Measurements from ENCODE around the gene IL37.

The IL37 gene

DNA sequence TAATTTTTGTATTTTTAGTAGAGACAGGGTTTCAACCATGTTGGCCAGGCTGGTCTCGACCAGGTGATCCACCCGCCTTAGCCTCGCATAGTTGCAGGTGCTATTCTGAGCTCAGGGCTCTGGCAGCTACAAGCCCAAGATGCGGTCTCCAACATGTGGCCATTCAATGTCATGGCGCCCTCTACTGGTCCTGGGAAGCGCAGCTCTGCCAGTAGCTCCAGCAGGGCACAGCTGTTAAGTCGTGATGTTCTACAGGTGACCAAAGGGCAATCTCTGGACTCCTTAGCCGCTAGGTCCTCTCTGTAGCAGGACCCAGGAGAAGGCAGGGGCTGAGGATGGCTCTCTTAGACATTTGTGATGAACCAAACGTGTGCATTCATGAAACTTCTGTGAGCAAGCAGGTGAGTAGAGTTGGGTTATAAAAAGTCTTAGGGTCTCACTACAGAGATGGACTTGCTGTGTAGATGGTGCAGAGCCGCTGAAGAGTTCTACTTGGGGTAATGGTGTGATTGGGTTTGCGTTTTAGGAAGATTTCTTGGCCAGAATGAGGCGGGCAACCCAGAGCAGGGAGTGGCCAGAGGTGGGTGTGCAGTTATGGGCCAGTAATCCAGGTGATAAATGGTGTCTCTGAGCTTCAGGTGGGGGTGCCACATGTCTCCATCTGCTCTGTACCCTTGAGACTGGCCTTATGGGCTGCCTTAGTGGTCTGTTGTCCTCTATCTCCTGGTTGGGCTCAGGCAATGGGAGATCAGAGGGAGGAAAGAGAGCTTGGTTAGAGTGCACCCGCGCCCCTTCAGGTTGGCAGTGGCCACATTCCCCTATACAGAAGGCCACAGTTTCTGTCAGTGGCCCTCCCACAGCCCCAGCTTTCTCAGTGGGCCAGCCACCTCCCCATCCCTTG lies 31.0 kb downstream of the IL37 start:
- in situ Hi-C loops (cut with HindIII; ENCODE audit: low pct_ligation_motif_present, low sequenced_read_pairs): loop anchor here (25.0 kb wide), 1 partner anchor 180 kb away; the partner anchor contains the start of gene CKAP2L
- Histone ChIP-seq H3K27ac (no peak overlapping the region), H3K4me3 (ENCODE audit: low read depth, low read length) (no peak overlapping the region), H3K36me3 (replicated peaks) (no peaks in the 10 kb centered on the region), H3K27me3 (replicated peaks) (no peaks in the 10 kb centered on the region)
- TF ChIP-seq, protein P1, sequence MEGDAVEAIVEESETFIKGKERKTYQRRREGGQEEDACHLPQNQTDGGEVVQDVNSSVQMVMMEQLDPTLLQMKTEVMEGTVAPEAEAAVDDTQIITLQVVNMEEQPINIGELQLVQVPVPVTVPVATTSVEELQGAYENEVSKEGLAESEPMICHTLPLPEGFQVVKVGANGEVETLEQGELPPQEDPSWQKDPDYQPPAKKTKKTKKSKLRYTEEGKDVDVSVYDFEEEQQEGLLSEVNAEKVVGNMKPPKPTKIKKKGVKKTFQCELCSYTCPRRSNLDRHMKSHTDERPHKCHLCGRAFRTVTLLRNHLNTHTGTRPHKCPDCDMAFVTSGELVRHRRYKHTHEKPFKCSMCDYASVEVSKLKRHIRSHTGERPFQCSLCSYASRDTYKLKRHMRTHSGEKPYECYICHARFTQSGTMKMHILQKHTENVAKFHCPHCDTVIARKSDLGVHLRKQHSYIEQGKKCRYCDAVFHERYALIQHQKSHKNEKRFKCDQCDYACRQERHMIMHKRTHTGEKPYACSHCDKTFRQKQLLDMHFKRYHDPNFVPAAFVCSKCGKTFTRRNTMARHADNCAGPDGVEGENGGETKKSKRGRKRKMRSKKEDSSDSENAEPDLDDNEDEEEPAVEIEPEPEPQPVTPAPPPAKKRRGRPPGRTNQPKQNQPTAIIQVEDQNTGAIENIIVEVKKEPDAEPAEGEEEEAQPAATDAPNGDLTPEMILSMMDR (IDR thresholded peaks at IDR 0.05; ENCODE audit: low read depth, low read length, missing control alignments): peak; percentile 97
- DNase-seq: peak; percentile 81

DNA sequence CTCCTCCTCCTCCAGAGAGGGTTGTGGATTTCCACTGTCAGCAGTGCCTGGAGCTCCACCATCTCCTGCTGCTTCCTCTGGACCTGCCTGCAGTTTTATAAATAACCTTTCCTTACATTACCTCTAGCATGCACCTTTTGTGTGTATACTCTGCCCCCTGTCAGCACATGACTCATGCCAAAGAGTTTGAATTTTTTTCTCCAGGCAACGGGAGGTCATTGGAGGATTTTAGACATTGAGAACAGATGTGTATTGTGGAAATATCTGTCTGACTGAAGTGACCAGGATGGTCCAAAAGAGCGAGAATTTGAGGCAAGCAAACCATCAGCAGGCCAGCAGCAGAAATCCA lies 31.7 kb downstream of the IL37 start:
- no peaks in the 10 kb centered on the region for H3K36me3 ChIP-seq (replicated peaks)
- H3K27ac ChIP-seq: no peak overlapping the region
- in situ Hi-C loops (cut with HindIII; ENCODE audit: low pct_ligation_motif_present, low sequenced_read_pairs): loop anchor here (25.0 kb wide), 1 partner anchor 180 kb away; the partner anchor contains the start of gene CKAP2L
- TF ChIP-seq, protein P1 (IDR thresholded peaks at IDR 0.05; ENCODE audit: low read depth, low read length, missing control alignments): no peak
- no peak for DNase-seq
- H3K4me3 ChIP-seq (ENCODE audit: low read depth, low read length): no peak overlapping the region
- no peaks in the 10 kb centered on the region for H3K27me3 ChIP-seq (replicated peaks)

DNA sequence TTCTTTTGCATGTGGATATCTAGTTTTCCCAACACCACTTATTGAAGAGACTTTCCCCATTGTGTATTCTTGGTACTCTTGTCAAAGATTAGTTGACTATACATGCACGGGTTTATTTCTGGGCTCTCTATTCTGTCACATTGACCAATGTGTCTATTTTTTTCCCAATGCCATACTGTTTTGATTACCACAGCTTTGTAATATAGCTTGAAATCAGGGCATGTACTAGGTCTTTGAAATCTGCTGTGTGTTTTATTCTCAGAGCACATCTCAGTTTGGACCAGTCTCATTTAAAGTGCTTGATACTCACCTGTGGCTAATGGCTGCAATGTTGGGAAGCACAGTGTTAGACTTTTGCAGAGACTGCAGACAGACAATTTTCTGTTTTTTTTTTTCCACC lies 34.0 kb downstream of the IL37 start:
- Histone ChIP-seq H3K27ac (no peak overlapping the region), H3K4me3 (ENCODE audit: low read depth, low read length) (no peak overlapping the region), H3K27me3 (replicated peaks) (no peaks in the 10 kb centered on the region), H3K36me3 (replicated peaks) (no peaks in the 10 kb centered on the region)
- in situ Hi-C loops (cut with HindIII; ENCODE audit: low pct_ligation_motif_present, low sequenced_read_pairs): loop anchor here (25.0 kb wide), 1 partner anchor 183 kb away; the partner anchor contains the start of gene CKAP2L
- TF ChIP-seq, protein P1 (IDR thresholded peaks at IDR 0.05; ENCODE audit: low read depth, low read length, missing control alignments): no peak
- no peak for DNase-seq

DNA sequence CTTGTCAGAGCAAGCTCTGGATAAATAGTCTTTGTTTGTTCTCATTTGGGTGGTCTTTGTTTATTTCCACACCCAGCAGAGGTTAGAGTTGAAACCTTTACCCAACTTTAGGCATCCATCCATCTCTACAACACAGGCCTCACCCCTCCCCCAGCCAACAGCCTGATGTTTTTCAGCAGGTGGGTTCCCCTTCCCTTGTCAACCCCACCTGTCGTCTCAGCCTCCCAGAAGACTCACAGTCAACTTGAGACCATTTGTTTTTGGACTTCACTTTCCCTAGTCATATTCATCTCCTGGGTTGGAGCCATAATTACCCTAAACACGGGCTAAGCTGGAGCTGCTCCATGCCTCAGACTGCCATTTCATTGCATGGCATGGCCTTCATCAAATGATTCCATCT lies 35.1 kb downstream of the IL37 start:
- TF ChIP-seq, protein P1 (IDR thresholded peaks at IDR 0.05; ENCODE audit: low read depth, low read length, missing control alignments): no peak
- Histone ChIP-seq H3K4me3 (ENCODE audit: low read depth, low read length) (no peak overlapping the region), H3K27me3 (replicated peaks) (no peaks in the 10 kb centered on the region), H3K36me3 (replicated peaks) (no peaks in the 10 kb centered on the region), H3K27ac (no peak overlapping the region)
- in situ Hi-C loops (cut with HindIII; ENCODE audit: low pct_ligation_motif_present, low sequenced_read_pairs): loop anchor here (25.0 kb wide), 1 partner anchor 184 kb away; the partner anchor contains the start of gene CKAP2L
- DNase-seq: no peak

DNA sequence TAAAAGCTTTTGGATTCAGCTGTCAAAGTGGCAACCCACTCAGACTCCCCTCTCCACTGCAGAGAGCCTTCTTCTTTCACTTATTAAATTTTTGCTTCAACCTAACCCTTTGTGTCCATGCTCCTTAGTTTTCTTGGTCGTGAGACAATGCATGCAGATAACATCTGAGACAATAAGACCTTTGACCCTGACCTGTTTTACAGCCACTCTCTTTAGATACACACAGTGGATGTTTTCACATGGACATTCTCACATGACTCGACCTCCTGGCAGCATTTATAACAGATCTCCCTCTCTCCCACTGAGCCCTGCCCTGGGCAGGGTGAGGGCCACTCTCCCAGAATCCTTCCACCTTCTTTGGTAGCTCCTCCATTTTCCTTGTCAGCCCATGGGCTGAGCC lies 36.4 kb downstream of the IL37 start:
- TF ChIP-seq, protein P1 (IDR thresholded peaks at IDR 0.05; ENCODE audit: low read depth, low read length, missing control alignments): no peak
- no peak overlapping the region for H3K4me3 ChIP-seq (ENCODE audit: low read depth, low read length)
- DNase-seq: no peak
- H3K36me3 ChIP-seq (replicated peaks): no peaks in the 10 kb centered on the region
- H3K27ac ChIP-seq: no peak overlapping the region
- in situ Hi-C loops (cut with HindIII; ENCODE audit: low pct_ligation_motif_present, low sequenced_read_pairs): loop anchor here (25.0 kb wide), 1 partner anchor 185 kb away; the partner anchor contains the start of gene CKAP2L
- no peaks in the 10 kb centered on the region for H3K27me3 ChIP-seq (replicated peaks)
